ENCODE data around the gene SLC35A5. TPM values are rescaled to one million over a fixed set of nuclear protein-coding genes. Genes with fewer than 3 reads are reported as not detected.
"Not testable (repeated sequence)": the region's sequence is repeated elsewhere in the genome, so short reads cannot be mapped to it uniquely, and the experiment has no call there.

SLC35A5 gene, protein sequence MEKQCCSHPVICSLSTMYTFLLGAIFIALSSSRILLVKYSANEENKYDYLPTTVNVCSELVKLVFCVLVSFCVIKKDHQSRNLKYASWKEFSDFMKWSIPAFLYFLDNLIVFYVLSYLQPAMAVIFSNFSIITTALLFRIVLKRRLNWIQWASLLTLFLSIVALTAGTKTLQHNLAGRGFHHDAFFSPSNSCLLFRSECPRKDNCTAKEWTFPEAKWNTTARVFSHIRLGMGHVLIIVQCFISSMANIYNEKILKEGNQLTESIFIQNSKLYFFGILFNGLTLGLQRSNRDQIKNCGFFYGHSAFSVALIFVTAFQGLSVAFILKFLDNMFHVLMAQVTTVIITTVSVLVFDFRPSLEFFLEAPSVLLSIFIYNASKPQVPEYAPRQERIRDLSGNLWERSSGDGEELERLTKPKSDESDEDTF
- polyA plus RNA-seq (2013, experiment 1 of 2): 39.3 TPM
- 37.3 TPM for polyA plus RNA-seq (2013, experiment 2 of 2)

GRCh38 chr3:112561734-112562529, at the start of gene SLC35A5, which contains the start of gene ATG3:
Gene SLC35A5, plus strand, starts transcription at chr3:112562045. Its CDS starts 1,359 bp downstream, at chr3:112563404.
Gene ATG3, minus strand, starts transcription at chr3:112561962. Its CDS starts 434 bp downstream, at chr3:112561528.
- Histone ChIP-seq H3K4me3 (ENCODE audit: extremely low read depth, insufficient read depth, low read length, poor library complexity, severe bottlenecking) (peak within 1 kb of the TSS; percentile 81), H3K9me3 (ENCODE audit: control insufficient read depth, low read length) (no peaks in the 10 kb centered on the region), H3K27ac (ENCODE audit: low read depth, low read length, severe bottlenecking) (peak within 1 kb of the TSS; percentile 98), H3K36me3 (ENCODE audit: control insufficient read depth, insufficient read depth, low read length) (peaks cover 25% of the 10 kb centered on the region), H3K4me1 (ENCODE audit: control insufficient read depth, insufficient read depth, low read length, poor library complexity, severe bottlenecking) (peaks cover 7% of the 10 kb centered on the region)
- WGBS, 2 experiments (ENCODE audit: insufficient coverage in 2 of 2): 0% methylated on average over 38 to 54 of the region's 58 CpGs

- no peak overlapping the region for H3K27ac ChIP-seq (ENCODE audit: low read depth, low read length, severe bottlenecking)
- no peaks in the 10 kb centered on the region for H3K4me1 ChIP-seq (ENCODE audit: control insufficient read depth, insufficient read depth, low read length, poor library complexity, severe bottlenecking)
- no peak overlapping the region for H3K4me3 ChIP-seq (ENCODE audit: extremely low read depth, insufficient read depth, low read length, poor library complexity, severe bottlenecking)
- H3K36me3 ChIP-seq (ENCODE audit: control insufficient read depth, insufficient read depth, low read length): no peaks in the 10 kb centered on the region
- H3K9me3 ChIP-seq (ENCODE audit: control insufficient read depth, low read length): peaks cover 5% of the 10 kb centered on the region
Measured at GRCh38 chr3:112512320-112512719, 49.5 kb upstream of the SLC35A5 start.

DNA sequence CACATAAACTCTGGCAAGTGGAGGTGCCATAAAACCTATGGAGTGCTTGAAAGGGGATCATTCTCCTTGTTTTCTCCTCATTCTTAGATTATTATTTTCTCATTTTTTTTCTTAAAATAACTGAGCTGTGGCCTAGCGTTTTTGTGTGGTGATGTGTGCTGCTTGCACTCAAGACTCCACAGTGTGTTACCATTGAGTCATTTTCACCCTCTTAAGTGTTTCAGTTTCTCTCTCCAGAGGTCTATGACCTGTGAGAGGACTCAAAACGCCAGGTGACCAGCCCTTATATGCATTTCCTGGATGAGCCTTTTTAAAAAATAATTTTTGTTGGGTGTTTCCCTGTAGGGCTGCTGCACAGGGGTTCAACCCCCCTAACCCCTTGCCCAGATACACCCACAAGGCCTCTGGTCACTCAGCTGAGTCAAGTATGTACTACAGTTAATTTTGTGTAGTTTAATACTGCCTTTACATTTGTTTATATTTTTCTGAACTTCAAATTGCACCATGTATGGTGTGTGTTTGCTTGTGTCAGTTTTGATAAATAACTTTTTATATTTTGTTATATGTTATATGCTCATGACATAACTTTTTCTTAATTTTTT, 47.2 kb upstream of the SLC35A5 start:
- Histone ChIP-seq H3K4me3 (ENCODE audit: extremely low read depth, insufficient read depth, low read length, poor library complexity, severe bottlenecking) (no peak overlapping the region), H3K9me3 (ENCODE audit: control insufficient read depth, low read length) (peaks cover 5% of the 10 kb centered on the region), H3K4me1 (ENCODE audit: control insufficient read depth, insufficient read depth, low read length, poor library complexity, severe bottlenecking) (no peaks in the 10 kb centered on the region), H3K27ac (ENCODE audit: low read depth, low read length, severe bottlenecking) (no peak overlapping the region), H3K36me3 (ENCODE audit: control insufficient read depth, insufficient read depth, low read length) (no peaks in the 10 kb centered on the region)
- WGBS, 2 experiments (ENCODE audit: insufficient coverage in 2 of 2): 86% methylated on average over 1 of the region's 2 CpGs; no CpG with 5 or more reads in 1 of the 2 experiments

DNA sequence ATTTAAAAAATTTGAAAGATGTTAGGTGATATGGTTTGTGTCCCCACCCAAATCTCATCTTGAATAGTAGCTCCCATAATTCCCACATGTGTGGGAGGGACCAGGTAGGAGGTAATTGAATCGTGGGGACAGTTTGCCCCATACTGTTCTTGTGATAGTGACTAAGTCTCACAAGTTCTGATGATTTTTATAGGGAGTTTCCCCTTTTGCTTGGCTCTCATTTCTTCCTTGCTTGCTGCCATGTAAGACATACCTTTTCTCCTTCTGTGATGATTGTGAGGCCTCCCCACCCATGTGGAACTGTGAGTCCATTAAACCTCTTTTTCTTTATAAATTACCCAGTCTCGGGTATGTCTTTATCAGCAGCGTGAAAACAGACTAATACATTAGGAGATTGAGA, 42.9 kb upstream of the SLC35A5 start:
- no CpG with 5 or more reads among the region's 3 CpGs for WGBS, 2 experiments (ENCODE audit: insufficient coverage in 2 of 2)
- H3K4me1 ChIP-seq (ENCODE audit: control insufficient read depth, insufficient read depth, low read length, poor library complexity, severe bottlenecking); H3K36me3 ChIP-seq (ENCODE audit: control insufficient read depth, insufficient read depth, low read length); H3K9me3 ChIP-seq (ENCODE audit: control insufficient read depth, low read length); H3K27ac ChIP-seq (ENCODE audit: low read depth, low read length, severe bottlenecking); H3K4me3 ChIP-seq (ENCODE audit: extremely low read depth, insufficient read depth, low read length, poor library complexity, severe bottlenecking): not testable (repeated sequence)

GRCh38 chr3:112519424-112520001, 42.3 kb upstream of the SLC35A5 start:
- Histone ChIP-seq H3K4me3 (ENCODE audit: extremely low read depth, insufficient read depth, low read length, poor library complexity, severe bottlenecking) (no peak overlapping the region), H3K36me3 (ENCODE audit: control insufficient read depth, insufficient read depth, low read length) (no peaks in the 10 kb centered on the region), H3K4me1 (ENCODE audit: control insufficient read depth, insufficient read depth, low read length, poor library complexity, severe bottlenecking) (no peaks in the 10 kb centered on the region), H3K27ac (ENCODE audit: low read depth, low read length, severe bottlenecking) (no peak overlapping the region), H3K9me3 (ENCODE audit: control insufficient read depth, low read length) (no peaks in the 10 kb centered on the region)
- 100% methylated on average over 1 of the region's 2 CpGs; no CpG with 5 or more reads in 1 of the 2 experiments for WGBS, 2 experiments (ENCODE audit: insufficient coverage in 2 of 2)

GRCh38 chr3:112524127-112524526, 37.7 kb upstream of the SLC35A5 start:
- not testable (repeated sequence) for H3K27ac ChIP-seq (ENCODE audit: low read depth, low read length, severe bottlenecking); H3K4me3 ChIP-seq (ENCODE audit: extremely low read depth, insufficient read depth, low read length, poor library complexity, severe bottlenecking); H3K4me1 ChIP-seq (ENCODE audit: control insufficient read depth, insufficient read depth, low read length, poor library complexity, severe bottlenecking); H3K9me3 ChIP-seq (ENCODE audit: control insufficient read depth, low read length)
- peaks cover 14% of the 10 kb centered on the region for H3K36me3 ChIP-seq (ENCODE audit: control insufficient read depth, insufficient read depth, low read length)
- 90 to 100% methylated on average over 2 to 4 of the region's 6 CpGs for WGBS, 2 experiments (ENCODE audit: insufficient coverage in 2 of 2)

- H3K4me3 ChIP-seq (ENCODE audit: extremely low read depth, insufficient read depth, low read length, poor library complexity, severe bottlenecking): no peak overlapping the region
- WGBS, 2 experiments (ENCODE audit: insufficient coverage in 2 of 2): 80 to 100% methylated on average over 2 of the region's 3 CpGs
- no peaks in the 10 kb centered on the region for H3K9me3 ChIP-seq (ENCODE audit: control insufficient read depth, low read length)
- peaks cover 27% of the 10 kb centered on the region for H3K36me3 ChIP-seq (ENCODE audit: control insufficient read depth, insufficient read depth, low read length)
- no peaks in the 10 kb centered on the region for H3K4me1 ChIP-seq (ENCODE audit: control insufficient read depth, insufficient read depth, low read length, poor library complexity, severe bottlenecking)
- H3K27ac ChIP-seq (ENCODE audit: low read depth, low read length, severe bottlenecking): no peak overlapping the region
Measured at GRCh38 chr3:112530573-112530972, 31.3 kb upstream of the SLC35A5 start.

GRCh38 chr3:112531358-112531781, 30.5 kb upstream of the SLC35A5 start:
- no peak overlapping the region for H3K27ac ChIP-seq (ENCODE audit: low read depth, low read length, severe bottlenecking)
- no peaks in the 10 kb centered on the region for H3K4me1 ChIP-seq (ENCODE audit: control insufficient read depth, insufficient read depth, low read length, poor library complexity, severe bottlenecking)
- peaks cover 29% of the 10 kb centered on the region for H3K36me3 ChIP-seq (ENCODE audit: control insufficient read depth, insufficient read depth, low read length)
- no CpG with 5 or more reads among the region's 1 CpG for WGBS, 2 experiments (ENCODE audit: insufficient coverage in 2 of 2)
- no peaks in the 10 kb centered on the region for H3K9me3 ChIP-seq (ENCODE audit: control insufficient read depth, low read length)
- no peak overlapping the region for H3K4me3 ChIP-seq (ENCODE audit: extremely low read depth, insufficient read depth, low read length, poor library complexity, severe bottlenecking)

DNA sequence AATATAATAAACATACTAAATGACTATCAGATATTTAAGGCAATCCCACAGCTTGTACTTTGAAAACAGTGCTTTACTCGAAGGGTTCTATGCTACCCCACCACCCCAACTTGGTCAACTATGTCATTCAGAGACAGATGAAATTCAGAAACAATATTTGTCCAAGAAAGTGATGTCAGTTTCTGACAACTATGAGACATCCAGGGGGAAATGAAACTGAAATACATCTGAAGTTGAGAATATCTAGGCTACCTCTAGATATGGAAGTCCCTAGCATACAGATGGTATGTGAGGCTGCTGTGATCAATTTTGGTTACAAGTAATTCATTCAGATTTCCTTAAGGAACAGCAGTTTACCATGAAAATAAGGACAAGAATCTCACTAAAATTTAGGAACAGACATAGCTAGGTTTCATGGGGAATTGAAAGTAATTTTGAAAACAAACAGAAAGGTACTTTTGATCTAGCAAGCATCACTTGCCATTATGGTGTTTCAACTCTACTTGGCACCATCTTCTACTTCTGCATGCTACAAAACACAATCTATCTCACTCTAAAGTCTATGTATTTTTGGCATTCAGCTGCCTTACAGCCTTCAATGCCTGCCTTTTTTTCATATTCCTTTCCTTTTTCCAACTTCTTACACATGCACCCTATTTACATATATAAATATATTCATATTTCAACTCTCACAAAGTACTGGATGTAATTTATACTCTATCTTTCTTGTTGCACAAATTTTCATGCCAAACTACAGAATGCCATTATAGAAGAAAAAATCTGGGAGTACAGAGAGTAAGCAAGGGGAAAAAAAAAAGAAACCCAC, 21.8 kb upstream of the SLC35A5 start:
- H3K27ac ChIP-seq (ENCODE audit: low read depth, low read length, severe bottlenecking): no peak overlapping the region
- peaks cover 28% of the 10 kb centered on the region for H3K36me3 ChIP-seq (ENCODE audit: control insufficient read depth, insufficient read depth, low read length)
- no peaks in the 10 kb centered on the region for H3K9me3 ChIP-seq (ENCODE audit: control insufficient read depth, low read length)
- H3K4me3 ChIP-seq (ENCODE audit: extremely low read depth, insufficient read depth, low read length, poor library complexity, severe bottlenecking): no peak overlapping the region
- no CpG with 5 or more reads among the region's 1 CpG for WGBS, 2 experiments (ENCODE audit: insufficient coverage in 2 of 2)
- H3K4me1 ChIP-seq (ENCODE audit: control insufficient read depth, insufficient read depth, low read length, poor library complexity, severe bottlenecking): no peaks in the 10 kb centered on the region
